Endothelial cell of umbilical vein (primary cell): ENCODE results near the gene LZTS3. TPM values are rescaled to one million over a fixed set of nuclear protein-coding genes. Genes with fewer than 3 reads are reported as not detected.

Experiments
- BruUV-seq: library from RNA; stranded (reverse); fragments of 400-500 nt; replicated peaks from 2 replicates; lab custom pipeline; 2021; lab: Mats Ljungman, UMichigan
- CTCF ChIA-PET: fragments of 300-600, 350-600 bp; sonication (Branson Sonifier 250); formaldehyde crosslinking; loops from one replicate; lab custom pipeline; 2021; ENCODE audit warnings: antibody characterized with exemption, inconsistent platforms; lab: Charles Lee
- POLR2A ChIA-PET: fragments of 300-600, 350-600 bp; sonication (Branson Sonifier 250); formaldehyde crosslinking; loops from one replicate; lab custom pipeline; 2021; ENCODE audit warnings: antibody characterized with exemption, inconsistent platforms; lab: Charles Lee
- DNase-seq: peaks from one replicate; pipeline ENCODE4 v3.0.0-alpha.2; 2011; ENCODE audit warnings: low read depth, low spot score
- FAIRE-seq: peaks from 2 replicates; lab custom pipeline; 2011; peaks lifted over from hg19 to GRCh38; lab: Jason Lieb, UNC
- H2AFZ ChIP-seq: 2 replicates; pipeline ENCODE4 v1.6.0; 2012; ENCODE audit warnings: low read depth, low read length, control low read depth, inconsistent platforms
- H3K27ac ChIP-seq: 2 replicates; pipeline ENCODE4 v1.5.1; 2011; ENCODE audit warnings: low read depth, mild to moderate bottlenecking, control low read depth, low read length, moderate library complexity; ENCODE audit not compliant: insufficient read depth
- H3K27me3 ChIP-seq, 2 experiments: 2 replicates each; pipeline versions ENCODE4 v1.6.0 to v1.6.1; 2011; ENCODE audit warnings: low read length in 2 of 2, mixed read lengths in 1 of 2; ENCODE audit not compliant: control insufficient read depth in 2 of 2, insufficient read depth in 2 of 2
- H3K36me3 ChIP-seq, 2 experiments: 2 replicates in 1 of 2; 3 replicates in 1 of 2; pipeline ENCODE4 v1.5.1; 2011; ENCODE audit warnings: low read length in 2 of 2, mild to moderate bottlenecking in 1 of 2, moderate library complexity in 1 of 2; ENCODE audit not compliant: control insufficient read depth in 2 of 2, insufficient read depth in 2 of 2; ENCODE audit errors: extremely low read depth in 1 of 2
- H3K4me1 ChIP-seq: 3 replicates; pipeline ENCODE4 v1.5.1; 2011; ENCODE audit warnings: mild to moderate bottlenecking, low read length; ENCODE audit not compliant: control insufficient read depth, insufficient read depth; ENCODE audit errors: extremely low read depth
- H3K4me2 ChIP-seq: 2 replicates; pipeline ENCODE4 v1.6.1; 2011; ENCODE audit warnings: low read length, control low read depth, mixed read lengths; ENCODE audit not compliant: insufficient read depth
- H3K4me3 ChIP-seq, 3 experiments: fragments of 200-600 bp in 1 of 3; sonication (generic), shearing (Covaris generic) in 1 of 3; replicated peaks in 1 of 3; 2 replicates each; pipeline ENCODE4 v1.5.1; 2011 to 2016; ENCODE audit warnings: control low read depth in 3 of 3, low read length in 3 of 3, mild to moderate bottlenecking in 2 of 3, inconsistent platforms in 1 of 3, low read depth in 1 of 3, moderate library complexity in 1 of 3; ENCODE audit not compliant: insufficient read depth in 1 of 3
- H3K79me2 ChIP-seq: 2 replicates; pipeline ENCODE4 v1.6.0; 2012; ENCODE audit warnings: low read length, inconsistent platforms; ENCODE audit not compliant: control insufficient read depth, insufficient read depth
- H3K9ac ChIP-seq: replicated peaks from 2 replicates; pipeline ENCODE3; 2011; ENCODE audit warnings: low read length, control low read depth; ENCODE audit not compliant: insufficient read depth; ENCODE audit errors: extremely low read depth
- H3K9me1 ChIP-seq: replicated peaks from 3 replicates; pipeline ENCODE4 v1.6.0; 2011; ENCODE audit warnings: mild to moderate bottlenecking, low read length; ENCODE audit not compliant: control insufficient read depth, insufficient read depth; ENCODE audit errors: extremely low read depth
- H3K9me3 ChIP-seq: replicated peaks from 2 replicates; pipeline ENCODE4 v1.5.1; 2012; ENCODE audit warnings: low read length, inconsistent platforms; ENCODE audit not compliant: control insufficient read depth, insufficient read depth
- H4K20me1 ChIP-seq: replicated peaks from 2 replicates; pipeline ENCODE3; 2011; ENCODE audit warnings: mild to moderate bottlenecking, low read length; ENCODE audit not compliant: control insufficient read depth, insufficient read depth; ENCODE audit errors: extremely low read depth
- FOS ChIP-seq: IDR thresholded peaks from 2 replicates; pipeline ENCODE4 v1.6.1; 2011; ENCODE audit warnings: mild to moderate bottlenecking, low read length, moderate library complexity, borderline replicate concordance; ENCODE audit not compliant: insufficient read depth
- GATA2 ChIP-seq: IDR thresholded peaks from 2 replicates; pipeline ENCODE4 v1.7.0; 2011; ENCODE audit warnings: low read depth, mild to moderate bottlenecking, moderate library complexity, mixed read lengths, low read length; ENCODE audit not compliant: insufficient read length, insufficient read depth
- JUN ChIP-seq: IDR thresholded peaks from 2 replicates; pipeline ENCODE4 v1.6.1; 2011; ENCODE audit warnings: borderline replicate concordance, low read depth; ENCODE audit not compliant: insufficient read length, insufficient read depth
- MYC ChIP-seq: IDR thresholded peaks from one replicate; pipeline ENCODE4 v1.6.1; 2011; ENCODE audit warnings: mild to moderate bottlenecking, low read depth, low read length
- POLR2A ChIP-seq: IDR thresholded peaks from 2 replicates; pipeline ENCODE4 v1.6.1; 2012; ENCODE audit warnings: low read depth, mild to moderate bottlenecking, control low read depth, low read length
- POLR2AphosphoS5 ChIP-seq: IDR thresholded peaks from 2 replicates; pipeline ENCODE4 v1.6.1; 2012; ENCODE audit warnings: low read depth, mild to moderate bottlenecking, control low read depth, low read length, moderate library complexity; ENCODE audit not compliant: insufficient read depth
- dilution Hi-C: fragments of 300-500 bp; cut with MboI; formaldehyde crosslinking; loops from one replicate; pipeline ENCODE4 v1.15.0; 2019; ENCODE audit warnings: low sequenced_read_pairs; ENCODE audit not compliant: extremely low pct_ligation_motif_present
- intact Hi-C: fragments of 100-400 bp; cut with micrococcal nuclease; formaldehyde crosslinking; loops from one replicate; pipeline ENCODE4 v1.10.0; 2022
- polyA plus RNA-seq, 4 experiments: library from polyadenylated mRNA; depleted of rRNA in 3 of 4; stranded (reverse) in 3 of 4; unstranded in 1 of 4; fragments of >200 nt; gene quantifications; 2 replicates each; pipeline versions ENCODE4 v1.2.1 to v1.2.3, GENCODE V29; 2011 to 2012; ENCODE audit warnings: missing spikeins in 1 of 4
- total RNA-seq: library from RNA; stranded (reverse); gene quantifications from 2 replicates; pipeline ENCODE4 v1.2.3, GENCODE V29; 2021
- TF ChIP-seq, protein P1 (sequence below): IDR thresholded peaks from 2 replicates; pipeline ENCODE4 v1.6.1; 2011; ENCODE audit not compliant: insufficient read depth, insufficient read length
- TF ChIP-seq, protein P2 (sequence below), 2 donors: IDR thresholded peaks; 1 replicate in 1 of 2; 2 replicates in 1 of 2; pipeline ENCODE4 v1.5.1; 2011; ENCODE audit warnings: low read length in 2 of 2, mild to moderate bottlenecking in 2 of 2, moderate library complexity in 2 of 2, control low read depth in 1 of 2, inconsistent platforms in 1 of 2, low read depth in 1 of 2; ENCODE audit not compliant: insufficient read depth in 1 of 2; ENCODE audit errors: extremely low read depth in 1 of 2

LZTS3 gene
- total and polyA plus RNA-seq, 2 donors (not counting 3 experiments of a cell fraction or from before 2014, with no cell fraction given) = 4.5 to 5.7 TPM

DNA sequence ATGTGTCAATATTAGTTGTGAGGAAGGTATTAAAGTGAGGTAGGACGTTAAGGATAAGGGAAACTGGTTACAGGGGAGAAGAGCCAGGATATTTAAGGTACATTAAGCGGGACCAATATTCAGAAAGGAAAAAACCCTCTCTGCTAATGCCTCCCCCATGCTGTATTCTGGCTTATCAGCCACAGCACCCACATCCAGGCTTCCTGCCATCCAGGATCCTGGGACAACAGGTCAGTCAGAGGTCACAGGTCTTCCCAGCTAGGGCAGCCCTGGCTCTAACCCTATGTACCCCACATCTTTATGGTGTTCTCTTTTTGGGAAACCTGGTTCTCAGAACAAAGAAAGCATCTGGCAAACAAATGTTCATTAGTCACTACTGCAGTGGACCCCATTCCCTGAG lies 25.9 kb upstream of the LZTS3 start:
- BruUV-seq = no TSS peak
- peaks cover 8% of the 10 kb centered on the region for H3K4me1 ChIP-seq
- no peaks in the 10 kb centered on the region for H3K9me1 ChIP-seq
- no peak overlapping the region for H3K9ac ChIP-seq
- dilution Hi-C loops (no loop called here), intact Hi-C loops (no loop called here)
- H3K9me3 ChIP-seq = no peaks in the 10 kb centered on the region
- CTCF ChIA-PET = no interaction called here
- no peak overlapping the region for H3K4me2 ChIP-seq
- no peaks in the 10 kb centered on the region for H3K27me3 ChIP-seq
- no peak for TF ChIP-seq POLR2A
- no peak for TF ChIP-seq JUN
- no peak for TF ChIP-seq GATA2
- TF ChIP-seq, protein P1, sequence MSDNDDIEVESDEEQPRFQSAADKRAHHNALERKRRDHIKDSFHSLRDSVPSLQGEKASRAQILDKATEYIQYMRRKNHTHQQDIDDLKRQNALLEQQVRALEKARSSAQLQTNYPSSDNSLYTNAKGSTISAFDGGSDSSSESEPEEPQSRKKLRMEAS = no peak
- TF ChIP-seq, protein P2, sequence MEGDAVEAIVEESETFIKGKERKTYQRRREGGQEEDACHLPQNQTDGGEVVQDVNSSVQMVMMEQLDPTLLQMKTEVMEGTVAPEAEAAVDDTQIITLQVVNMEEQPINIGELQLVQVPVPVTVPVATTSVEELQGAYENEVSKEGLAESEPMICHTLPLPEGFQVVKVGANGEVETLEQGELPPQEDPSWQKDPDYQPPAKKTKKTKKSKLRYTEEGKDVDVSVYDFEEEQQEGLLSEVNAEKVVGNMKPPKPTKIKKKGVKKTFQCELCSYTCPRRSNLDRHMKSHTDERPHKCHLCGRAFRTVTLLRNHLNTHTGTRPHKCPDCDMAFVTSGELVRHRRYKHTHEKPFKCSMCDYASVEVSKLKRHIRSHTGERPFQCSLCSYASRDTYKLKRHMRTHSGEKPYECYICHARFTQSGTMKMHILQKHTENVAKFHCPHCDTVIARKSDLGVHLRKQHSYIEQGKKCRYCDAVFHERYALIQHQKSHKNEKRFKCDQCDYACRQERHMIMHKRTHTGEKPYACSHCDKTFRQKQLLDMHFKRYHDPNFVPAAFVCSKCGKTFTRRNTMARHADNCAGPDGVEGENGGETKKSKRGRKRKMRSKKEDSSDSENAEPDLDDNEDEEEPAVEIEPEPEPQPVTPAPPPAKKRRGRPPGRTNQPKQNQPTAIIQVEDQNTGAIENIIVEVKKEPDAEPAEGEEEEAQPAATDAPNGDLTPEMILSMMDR (IDR thresholded peaks at IDR 0.05; ENCODE audit: extremely low read depth in 1 of 2, insufficient read depth in 1 of 2, low read depth in 1 of 2, low read length in 2 of 2) = no peak
- no peak for TF ChIP-seq MYC
- no peak for TF ChIP-seq POLR2AphosphoS5
- no peak for TF ChIP-seq FOS
- peaks cover 18% of the 10 kb centered on the region for H3K79me2 ChIP-seq
- no peak for FAIRE-seq
- H2AFZ ChIP-seq = no peak overlapping the region
- POLR2A ChIA-PET = no interaction called here
- no peaks in the 10 kb centered on the region for H4K20me1 ChIP-seq
- DNase-seq = no peak
- no peak overlapping the region for H3K27ac ChIP-seq
- H3K4me3 ChIP-seq = no peak overlapping the region
- H3K36me3 ChIP-seq = peaks cover 15 to 31% of the 10 kb centered on the region in 2 experiments
